ENCODE data around the gene F2R. TPM values are rescaled to one million over a fixed set of nuclear protein-coding genes. Genes with fewer than 3 reads are reported as not detected.
"Not testable (repeated sequence)": the region's sequence is repeated elsewhere in the genome, so short reads cannot be mapped to it uniquely, and the experiment has no call there.

Gene F2R
- total RNA-seq, 1 donor = 117 TPM

- no peak overlapping the region for H3K4me3 ChIP-seq (ENCODE audit: low read depth, low read length)
- no peak for TF ChIP-seq CTCF (IDR thresholded peaks at IDR 0.05; ENCODE audit: insufficient read depth, low read depth, low read length)
- DNase-seq (ENCODE audit: low read depth) = no peak
Measured at GRCh38 chr5:76775921-76776320, 60.0 kb downstream of the F2R start.

GRCh38 chr5:76776391-76776790 is 60.5 kb downstream of the F2R start:
- DNase-seq (ENCODE audit: low read depth) = no peak
- TF ChIP-seq CTCF (IDR thresholded peaks at IDR 0.05; ENCODE audit: insufficient read depth, low read depth, low read length) = no peak
- no peak overlapping the region for H3K4me3 ChIP-seq (ENCODE audit: low read depth, low read length)

GRCh38 chr5:76780616-76781015 is 64.7 kb downstream of the F2R start:
- not testable (repeated sequence) for DNase-seq (ENCODE audit: low read depth); H3K4me3 ChIP-seq (ENCODE audit: low read depth, low read length)

GRCh38 chr5:76781775-76782174 is 65.8 kb downstream of the F2R start:
- no peak for TF ChIP-seq CTCF (IDR thresholded peaks at IDR 0.05; ENCODE audit: insufficient read depth, low read depth, low read length)
- no peak overlapping the region for H3K4me3 ChIP-seq (ENCODE audit: low read depth, low read length)
- no peak for DNase-seq (ENCODE audit: low read depth)

GRCh38 chr5:76782444-76782843 is 66.5 kb downstream of the F2R start:
- no peak for TF ChIP-seq CTCF (IDR thresholded peaks at IDR 0.05; ENCODE audit: insufficient read depth, low read depth, low read length)
- DNase-seq (ENCODE audit: low read depth) = no peak
- no peak overlapping the region for H3K4me3 ChIP-seq (ENCODE audit: low read depth, low read length)

Small RNA genes lying within 50 kb of the gene (small RNA-seq; reads per million reads assigned to genes)
- gene RF02154 (not detected), gene RF02155 (not detected)

Other genes starting within 250 kb of the F2R start
- 29.8 and 43.2 TPM in 2 replicates for gene F2RL2, start 92.7 kb upstream of the F2R start, total RNA-seq
- gene F2RL1, start 102.9 kb downstream of the F2R start, total RNA-seq = 26.3 and 69.9 TPM in 2 replicates
- gene S100Z, start 133.9 kb downstream of the F2R start, total RNA-seq = not detected in 2 replicates
- gene CRHBP, start 236.9 kb downstream of the F2R start, total RNA-seq = not detected in 2 replicates